Measurements from ENCODE around the gene TGM2.
"Not testable (repeated sequence)": the region's sequence is repeated elsewhere in the genome, so short reads cannot be mapped to it uniquely, and the experiment has no call there.

Gene TGM2

GRCh38 chr20:38114353-38114791, 50.7 kb downstream of the TGM2 start:
- Mint-ChIP-seq H3K9me3 (no peaks in the 10 kb centered on the region), H3K27me3 (ENCODE audit: low read depth) (peaks cover 19% of the 10 kb centered on the region), H3K27ac (no peak overlapping the region), H3K4me3 (no peak overlapping the region), H3K36me3 (ENCODE audit: low read depth) (no peaks in the 10 kb centered on the region), H3K4me1 (ENCODE audit: low read depth) (peaks cover 9% of the 10 kb centered on the region)
- DNase-seq (ENCODE audit: low spot score), result no peak

- Mint-ChIP-seq H3K36me3 (ENCODE audit: low read depth) (no peaks in the 10 kb centered on the region), H3K4me1 (ENCODE audit: low read depth) (peaks cover 9% of the 10 kb centered on the region), H3K4me3 (no peak overlapping the region), H3K27ac (no peak overlapping the region), H3K27me3 (ENCODE audit: low read depth) (peaks cover 19% of the 10 kb centered on the region), H3K9me3 (no peaks in the 10 kb centered on the region)
- no peak for DNase-seq (ENCODE audit: low spot score)
These were observed 51.4 kb downstream of the TGM2 start for GRCh38 chr20:38113401-38114325.

- no peak overlapping the region for H3K27ac Mint-ChIP-seq
- H3K27me3 Mint-ChIP-seq (ENCODE audit: low read depth), result peaks cover 15% of the 10 kb centered on the region
These were observed 52.2 kb downstream of the TGM2 start for GRCh38 chr20:38112930-38113294.

GRCh38 chr20:38112261-38112929, 52.7 kb downstream of the TGM2 start:
- peaks cover 9% of the 10 kb centered on the region for H3K4me1 Mint-ChIP-seq (ENCODE audit: low read depth)
- DNase-seq (ENCODE audit: low spot score), result no peak
- H3K36me3 Mint-ChIP-seq (ENCODE audit: low read depth), result no peaks in the 10 kb centered on the region
- no peaks in the 10 kb centered on the region for H3K9me3 Mint-ChIP-seq
- no peak overlapping the region for H3K4me3 Mint-ChIP-seq
- peaks cover 11% of the 10 kb centered on the region for H3K27me3 Mint-ChIP-seq (ENCODE audit: low read depth)
- H3K27ac Mint-ChIP-seq, result no peak overlapping the region

More at GRCh38 chr20:38112930-38113294, 52.2 kb downstream of the TGM2 start:
- DNase-seq (ENCODE audit: low spot score), result no peak
- Mint-ChIP-seq H3K9me3 (no peaks in the 10 kb centered on the region), H3K4me1 (ENCODE audit: low read depth) (peaks cover 9% of the 10 kb centered on the region), H3K36me3 (ENCODE audit: low read depth) (no peaks in the 10 kb centered on the region), H3K4me3 (no peak overlapping the region)

- H3K27me3 Mint-ChIP-seq (ENCODE audit: low read depth), result peaks cover 5% of the 10 kb centered on the region
- no peak for DNase-seq (ENCODE audit: low spot score)
- H3K36me3 Mint-ChIP-seq (ENCODE audit: low read depth), result no peaks in the 10 kb centered on the region
- no peak overlapping the region for H3K4me3 Mint-ChIP-seq
- no peaks in the 10 kb centered on the region for H3K9me3 Mint-ChIP-seq
- H3K27ac Mint-ChIP-seq, result no peak overlapping the region
- H3K4me1 Mint-ChIP-seq (ENCODE audit: low read depth), result peaks cover 9% of the 10 kb centered on the region
These were observed 53.5 kb downstream of the TGM2 start for GRCh38 chr20:38111366-38112232.

- Mint-ChIP-seq H3K4me3 (no peak overlapping the region), H3K36me3 (ENCODE audit: low read depth) (no peaks in the 10 kb centered on the region), H3K27me3 (ENCODE audit: low read depth) (peaks cover 2% of the 10 kb centered on the region), H3K4me1 (ENCODE audit: low read depth) (peaks cover 9% of the 10 kb centered on the region), H3K27ac (no peak overlapping the region), H3K9me3 (no peaks in the 10 kb centered on the region)
- no peak for DNase-seq (ENCODE audit: low spot score)
These were observed 54.4 kb downstream of the TGM2 start for GRCh38 chr20:38110525-38111178.

- DNase-seq (ENCODE audit: low spot score), result no peak
- Mint-ChIP-seq H3K4me1 (ENCODE audit: low read depth) (peaks cover 9% of the 10 kb centered on the region), H3K36me3 (ENCODE audit: low read depth) (no peaks in the 10 kb centered on the region), H3K9me3 (no peaks in the 10 kb centered on the region), H3K27ac (no peak overlapping the region), H3K27me3 (ENCODE audit: low read depth) (peaks cover 2% of the 10 kb centered on the region), H3K4me3 (no peak overlapping the region)
These were observed 55.2 kb downstream of the TGM2 start for GRCh38 chr20:38109591-38110524.

GRCh38 chr20:38108986-38109541, 56.0 kb downstream of the TGM2 start:
- Mint-ChIP-seq H3K27ac (no peak overlapping the region), H3K9me3 (no peaks in the 10 kb centered on the region)
- no peak for DNase-seq (ENCODE audit: low spot score)

GRCh38 chr20:38108438-38108985, 56.6 kb downstream of the TGM2 start:
- no peak overlapping the region for H3K4me3 Mint-ChIP-seq
- H3K27me3 Mint-ChIP-seq (ENCODE audit: low read depth), result peaks cover 3% of the 10 kb centered on the region
- no peaks in the 10 kb centered on the region for H3K36me3 Mint-ChIP-seq (ENCODE audit: low read depth)
- no peaks in the 10 kb centered on the region for H3K9me3 Mint-ChIP-seq
- H3K27ac Mint-ChIP-seq, result no peak overlapping the region
- H3K4me1 Mint-ChIP-seq (ENCODE audit: low read depth), result peaks cover 4% of the 10 kb centered on the region
- DNase-seq (ENCODE audit: low spot score), result no peak

More at GRCh38 chr20:38108986-38109541, 56.0 kb downstream of the TGM2 start:
- Mint-ChIP-seq H3K36me3 (ENCODE audit: low read depth) (no peaks in the 10 kb centered on the region), H3K4me1 (ENCODE audit: low read depth) (peaks cover 8% of the 10 kb centered on the region), H3K4me3 (no peak overlapping the region), H3K27me3 (ENCODE audit: low read depth) (peaks cover 3% of the 10 kb centered on the region)

- not testable (repeated sequence) for H3K4me1 Mint-ChIP-seq (ENCODE audit: low read depth); H3K27ac Mint-ChIP-seq; H3K4me3 Mint-ChIP-seq; H3K36me3 Mint-ChIP-seq (ENCODE audit: low read depth); DNase-seq (ENCODE audit: low spot score); H3K27me3 Mint-ChIP-seq (ENCODE audit: low read depth); H3K9me3 Mint-ChIP-seq
These were observed 57.2 kb downstream of the TGM2 start for GRCh38 chr20:38107916-38108315.

GRCh38 chr20:38107386-38107785, 57.7 kb downstream of the TGM2 start:
- not testable (repeated sequence) for H3K27me3 Mint-ChIP-seq (ENCODE audit: low read depth); H3K4me3 Mint-ChIP-seq; H3K4me1 Mint-ChIP-seq (ENCODE audit: low read depth); H3K36me3 Mint-ChIP-seq (ENCODE audit: low read depth); H3K27ac Mint-ChIP-seq; H3K9me3 Mint-ChIP-seq; DNase-seq (ENCODE audit: low spot score)

- H3K27ac Mint-ChIP-seq, result no peak overlapping the region
- no peaks in the 10 kb centered on the region for H3K9me3 Mint-ChIP-seq
- H3K4me3 Mint-ChIP-seq, result no peak overlapping the region
- no peak for DNase-seq (ENCODE audit: low spot score)
- H3K27me3 Mint-ChIP-seq (ENCODE audit: low read depth), result peaks cover 6% of the 10 kb centered on the region
- no peaks in the 10 kb centered on the region for H3K4me1 Mint-ChIP-seq (ENCODE audit: low read depth)
- H3K36me3 Mint-ChIP-seq (ENCODE audit: low read depth), result no peaks in the 10 kb centered on the region
These were observed 58.6 kb downstream of the TGM2 start for GRCh38 chr20:38106461-38106860.
